ENCODE data around the gene CNFN.

The CNFN gene, protein sequence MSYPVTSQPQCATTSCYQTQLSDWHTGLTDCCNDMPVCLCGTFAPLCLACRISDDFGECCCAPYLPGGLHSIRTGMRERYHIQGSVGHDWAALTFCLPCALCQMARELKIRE

GRCh38 chr19:42389899-42390298 lies at the start of gene CNFN:
TSS of gene CNFN (minus strand) at chr19:42390297. CDS start at chr19:42389037, 1,260 bp downstream.
- in situ Hi-C loops (cut with MboI; ENCODE audit: low sequenced_read_pairs): no loop called here

DNA sequence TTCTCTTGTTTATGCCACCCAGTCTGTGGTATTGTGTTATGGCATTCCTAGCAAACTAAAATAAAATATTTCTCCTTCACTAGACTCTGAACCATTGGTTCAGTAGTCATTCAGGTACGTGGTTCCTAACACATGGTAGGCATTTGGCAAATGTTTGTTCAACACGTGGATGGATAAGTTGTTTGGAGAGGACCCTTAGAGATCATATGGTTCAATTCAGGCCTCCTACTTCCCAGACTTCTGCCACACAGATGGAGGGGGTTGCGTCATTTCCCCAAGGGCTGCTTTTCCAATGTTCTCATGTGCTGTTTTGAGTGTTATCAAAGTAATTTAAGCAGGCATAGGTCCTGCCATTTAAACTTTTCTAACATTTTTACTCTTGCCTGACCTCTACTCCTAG lies 45.9 kb upstream of the CNFN start:
- in situ Hi-C loops (cut with MboI; ENCODE audit: low sequenced_read_pairs): loop anchor here (10.0 kb wide), 1 partner anchor 331 kb away; no protein-coding TSS in a partner anchor

DNA sequence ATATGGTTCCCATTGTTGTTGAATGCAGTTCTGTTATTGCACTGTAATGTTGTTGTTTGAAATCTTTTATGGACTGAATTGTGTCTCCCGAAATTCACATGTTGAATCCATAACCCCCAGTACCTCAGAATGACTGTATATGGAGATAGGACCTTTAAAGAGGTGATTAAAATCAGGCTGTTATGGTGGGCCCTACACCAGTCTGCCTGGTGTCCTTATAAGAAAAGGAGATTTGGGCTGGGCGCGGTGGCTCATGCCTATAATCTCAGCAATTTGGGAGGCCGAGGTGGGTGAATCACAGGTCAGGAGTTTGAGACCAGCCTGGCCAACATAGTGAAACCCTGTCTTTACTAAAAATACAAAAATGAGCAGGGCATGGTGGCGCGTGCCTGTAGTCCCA lies 45.2 kb upstream of the CNFN start:
- in situ Hi-C loops (cut with MboI; ENCODE audit: low sequenced_read_pairs): loop anchor here (10.0 kb wide), 1 partner anchor 331 kb away; no protein-coding TSS in a partner anchor

DNA sequence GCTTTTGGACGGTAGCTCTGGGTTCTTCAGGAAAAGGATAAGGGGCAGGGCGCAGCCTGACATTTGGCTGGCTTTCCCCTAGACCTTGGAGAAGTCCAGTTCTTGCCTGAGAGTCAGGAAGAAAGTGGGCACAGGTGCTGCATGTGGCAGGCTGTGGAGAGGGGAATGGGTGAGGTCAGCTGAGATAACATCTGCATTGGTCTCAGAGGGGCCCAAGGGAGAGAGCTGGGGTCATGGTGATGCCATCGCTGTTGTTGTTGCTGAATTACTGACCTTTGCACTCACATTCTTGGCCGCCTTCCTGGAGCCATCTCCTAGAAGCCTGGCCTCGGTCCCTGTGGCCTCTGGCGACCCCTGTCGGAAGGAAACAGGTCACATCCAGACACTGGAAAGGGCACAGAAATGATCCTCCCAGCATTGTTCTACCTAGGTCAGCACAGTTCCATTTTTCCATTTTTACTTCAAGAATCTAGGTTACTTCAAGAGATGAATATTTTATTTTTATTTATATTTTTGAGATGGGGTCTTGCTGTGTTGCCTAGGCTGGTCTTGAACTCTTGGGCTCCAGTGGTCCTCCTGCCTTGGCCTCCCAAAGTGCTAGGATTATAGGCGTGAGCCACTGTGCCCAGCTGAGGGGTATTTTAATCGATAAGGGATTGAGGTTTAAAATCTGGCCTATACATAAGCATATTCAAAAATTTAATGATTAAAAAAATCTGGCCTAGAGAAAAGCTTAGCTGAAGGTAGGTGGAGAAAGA lies 43.6 kb upstream of the CNFN start:
- in situ Hi-C loops (cut with MboI; ENCODE audit: low sequenced_read_pairs): loop anchor here (10.0 kb wide), 1 partner anchor 329 kb away; no protein-coding TSS in a partner anchor

- in situ Hi-C loops (cut with MboI; ENCODE audit: low sequenced_read_pairs): loop anchor here (10.0 kb wide), 1 partner anchor 327 kb away; no protein-coding TSS in a partner anchor
Observed at GRCh38 chr19:42431486-42431885, 41.4 kb upstream of the CNFN start.

GRCh38 chr19:42428676-42429075 lies 38.6 kb upstream of the CNFN start:
- in situ Hi-C loops (cut with MboI; ENCODE audit: low sequenced_read_pairs): no loop called here

- in situ Hi-C loops (cut with MboI; ENCODE audit: low sequenced_read_pairs): no loop called here
Observed at GRCh38 chr19:42427313-42427712, 37.2 kb upstream of the CNFN start, which contains the start of gene LIPE. TSS of gene LIPE (minus strand) at chr19:42427388. CDS start at chr19:42427149, 239 bp downstream.

GRCh38 chr19:42426643-42427042 lies 36.5 kb upstream of the CNFN start:
- in situ Hi-C loops (cut with MboI; ENCODE audit: low sequenced_read_pairs): no loop called here

DNA sequence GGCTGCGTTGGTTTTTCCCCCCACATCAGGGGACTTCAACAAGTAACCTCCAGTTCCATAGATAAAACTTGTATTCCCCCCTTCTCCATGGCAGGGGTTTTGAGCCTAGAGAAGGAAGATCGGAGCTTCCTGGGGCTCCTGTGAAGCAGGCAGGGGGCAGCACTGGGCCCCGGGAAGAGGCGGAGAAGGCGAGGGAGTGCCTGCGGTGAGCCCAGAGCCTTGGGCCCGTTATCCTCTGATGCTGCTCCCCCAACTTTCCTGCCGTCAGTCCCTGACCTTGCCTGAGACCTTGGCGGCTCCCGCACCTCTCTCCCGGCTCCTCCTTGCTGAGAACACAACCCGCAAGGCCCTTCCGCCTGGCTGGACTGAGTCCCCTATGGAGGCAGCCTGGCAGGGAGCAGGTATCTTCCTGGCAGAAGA lies 34.6 kb upstream of the CNFN start:
- in situ Hi-C loops (cut with MboI; ENCODE audit: low sequenced_read_pairs): no loop called here

- in situ Hi-C loops (cut with MboI; ENCODE audit: low sequenced_read_pairs): no loop called here
Observed at GRCh38 chr19:42424345-42424707, 34.2 kb upstream of the CNFN start.

GRCh38 chr19:42423462-42424344 lies 33.6 kb upstream of the CNFN start:
- in situ Hi-C loops (cut with MboI; ENCODE audit: low sequenced_read_pairs): no loop called here

GRCh38 chr19:42422901-42423461 lies 32.9 kb upstream of the CNFN start:
- in situ Hi-C loops (cut with MboI; ENCODE audit: low sequenced_read_pairs): no loop called here

GRCh38 chr19:42422092-42422900 lies 32.2 kb upstream of the CNFN start:
- in situ Hi-C loops (cut with MboI; ENCODE audit: low sequenced_read_pairs): no loop called here

GRCh38 chr19:42421591-42422031 lies 31.5 kb upstream of the CNFN start:
- in situ Hi-C loops (cut with MboI; ENCODE audit: low sequenced_read_pairs): no loop called here

- in situ Hi-C loops (cut with MboI; ENCODE audit: low sequenced_read_pairs): no loop called here
Observed at GRCh38 chr19:42421101-42421500, 31.0 kb upstream of the CNFN start.

DNA sequence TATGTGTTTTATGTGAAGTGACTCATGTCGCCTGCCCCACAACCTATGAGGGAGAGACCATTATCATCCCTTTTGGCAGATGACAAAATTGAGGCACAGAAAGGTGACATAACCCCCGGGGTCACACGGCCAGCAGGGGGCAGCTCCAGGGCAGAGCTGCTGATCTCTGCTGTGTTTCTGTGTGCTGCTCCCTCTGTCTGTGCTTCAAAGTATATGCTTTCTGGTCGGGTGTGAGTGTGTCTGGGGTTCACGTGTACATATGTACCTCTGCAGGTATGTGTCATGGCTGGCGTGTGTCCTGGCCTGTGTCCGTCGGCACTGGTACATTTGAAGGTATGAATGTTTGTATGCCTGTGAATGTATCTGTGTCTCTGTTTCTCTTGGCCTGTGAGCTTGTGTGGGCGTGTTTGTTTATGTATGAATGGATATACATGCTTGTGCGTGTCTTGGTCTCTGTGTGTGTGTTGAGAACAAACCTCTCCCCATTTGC lies 30.0 kb upstream of the CNFN start:
- in situ Hi-C loops (cut with MboI; ENCODE audit: low sequenced_read_pairs): no loop called here

GRCh38 chr19:42419309-42419708 lies 29.2 kb upstream of the CNFN start:
- in situ Hi-C loops (cut with MboI; ENCODE audit: low sequenced_read_pairs): no loop called here

DNA sequence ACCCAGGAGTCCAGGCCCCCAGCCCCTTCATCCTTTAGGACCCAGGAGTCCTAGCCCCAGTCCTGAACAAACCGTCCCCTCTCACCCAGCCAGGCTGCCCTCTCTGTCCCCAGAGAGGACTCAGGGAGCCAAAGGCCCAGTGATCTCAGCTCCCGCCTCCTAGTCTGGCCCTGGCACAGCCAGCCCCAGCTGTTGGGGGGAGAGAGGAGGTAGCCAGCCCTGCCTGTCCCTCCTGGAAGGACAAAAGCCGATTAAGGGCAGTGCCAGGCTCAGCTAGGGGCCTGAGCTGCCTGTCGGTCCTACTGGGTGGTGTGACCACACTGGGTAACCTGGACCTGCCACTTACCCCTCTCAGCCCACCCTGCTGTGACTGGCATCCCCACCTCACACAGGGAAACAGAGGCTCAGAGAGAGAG lies 22.6 kb upstream of the CNFN start:
- in situ Hi-C loops (cut with MboI; ENCODE audit: low sequenced_read_pairs): no loop called here

DNA sequence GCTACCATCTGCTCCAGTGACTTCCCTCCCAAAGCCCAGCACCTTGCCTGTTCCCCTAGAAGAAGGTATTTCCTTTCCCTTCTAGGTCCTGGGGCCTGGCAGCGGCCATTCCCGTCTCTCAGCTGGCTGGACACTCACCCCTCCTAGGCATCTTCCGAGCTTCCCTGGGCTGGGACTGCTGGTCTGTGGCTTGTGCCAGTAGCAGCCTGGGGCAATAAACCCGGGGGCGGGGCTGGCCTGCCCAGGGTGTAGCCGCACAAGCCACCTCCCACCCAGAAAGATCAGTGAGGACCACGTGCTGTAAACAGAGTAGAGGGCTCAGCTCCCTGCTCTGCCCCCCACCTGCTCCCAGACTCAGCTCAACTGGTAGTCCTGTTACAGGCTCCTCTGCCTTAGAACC lies 22.1 kb upstream of the CNFN start:
- in situ Hi-C loops (cut with MboI; ENCODE audit: low sequenced_read_pairs): no loop called here

- in situ Hi-C loops (cut with MboI; ENCODE audit: low sequenced_read_pairs): no loop called here
Observed at GRCh38 chr19:42411581-42412178, 21.6 kb upstream of the CNFN start.

Measured in HL-60/S4 (cell line).